HCT116 (cell line): ENCODE data around the gene GLS2. TPM values are rescaled to one million over a fixed set of nuclear protein-coding genes. Genes with fewer than 3 reads are reported as not detected.
A peak's percentile ranks its signal among the peaks of the same experiment; 100 is the strongest.

ENCODE experiments used
- ATAC-seq: fragments of 200-7000 bp; cut with Tn5 transposase; 2 replicates; pipeline ENCODE4 v1.9.1; 2020; ENCODE audit warnings: mild to moderate bottlenecking, moderate library complexity
- Bru-seq: library from RNA; stranded (reverse); fragments of 400-500 nt; gene quantifications from one replicate; lab custom pipeline; 2021; lab: Mats Ljungman, UMichigan
- BruChase-seq, 2 experiments: library from RNA; stranded (reverse); fragments of 400-500 nt; gene quantifications; one replicate each; lab custom pipeline; 2021; lab: Mats Ljungman, UMichigan
- BruUV-seq: library from RNA; stranded (reverse); fragments of 400-500 nt; replicated peaks from 2 replicates; lab custom pipeline; 2021; lab: Mats Ljungman, UMichigan
- CTCF ChIA-PET: fragments of 300-600 bp; sonication (Branson Sonifier 250); formaldehyde crosslinking; loops from one replicate; lab custom pipeline; 2021; ENCODE audit warnings: antibody characterized with exemption; lab: Charles Lee
- POLR2A ChIA-PET: fragments of 300-600, 350-600 bp; sonication (Branson Sonifier 250); formaldehyde crosslinking; loops from one replicate; lab custom pipeline; 2021; ENCODE audit warnings: antibody characterized with exemption; lab: Charles Lee
- RAD21 ChIA-PET, 2 experiments: fragments of 300-600 bp; sonication (Branson Sonifier 250); formaldehyde crosslinking; loops; one replicate each; lab custom pipeline; 2023; ENCODE audit warnings: low total read pairs in 2 of 2; ENCODE audit not compliant: uncharacterized antibody in 2 of 2, unreplicated experiment in 2 of 2, low non-redundant PET in 1 of 2; lab: Charles Lee
- DNase-seq: peaks from one replicate; pipeline ENCODE4 v3.0.0-alpha.2; 2010; ENCODE audit warnings: low read depth, low spot score
- H2AFZ ChIP-seq: fragments of 200-600 bp; shearing (Covaris generic), sonication (generic); 2 replicates; pipeline ENCODE4 v1.6.1; 2017; ENCODE audit warnings: low read depth, mixed run types, mixed read lengths, antibody characterized with exemption, low read length; ENCODE audit not compliant: poor library complexity, severe bottlenecking
- H3K27ac ChIP-seq: 2 replicates; pipeline ENCODE4 v1.5.1; 2012; ENCODE audit warnings: low read depth, low read length
- H3K27me3 ChIP-seq: fragments of 200-600 bp; sonication (generic); 2 replicates; pipeline ENCODE4 v1.6.1; 2016; ENCODE audit warnings: mixed run types, low read length, mixed read lengths; ENCODE audit not compliant: insufficient read depth
- H3K36me3 ChIP-seq, 2 experiments: fragments of 200-500 bp in 1 of 2; fragments of 200-600 bp in 1 of 2; sonication (Bioruptor generic) in 1 of 2; sonication (generic) in 1 of 2; 2 replicates each; pipeline versions ENCODE4 v1.5.1 to v1.6.1; 2014 to 2016; ENCODE audit warnings: low read length in 2 of 2, inconsistent platforms in 1 of 2, mixed read lengths in 1 of 2, mixed run types in 1 of 2; ENCODE audit not compliant: insufficient read depth in 2 of 2, control insufficient read depth in 1 of 2
- H3K4me1 ChIP-seq, 2 experiments: fragments of 200-600 bp in 1 of 2; sonication (generic) in 1 of 2; 2 replicates each; pipeline versions ENCODE4 v1.5.1 to v1.6.1; 2012 to 2017; ENCODE audit warnings: low read length in 2 of 2, inconsistent platforms in 1 of 2, mild to moderate bottlenecking in 1 of 2, mixed read lengths in 1 of 2, mixed run types in 1 of 2, moderate library complexity in 1 of 2; ENCODE audit not compliant: insufficient read depth in 2 of 2, control insufficient read depth in 1 of 2
- H3K4me2 ChIP-seq: fragments of 200-600 bp; sonication (generic); 2 replicates; pipeline ENCODE4 v1.6.1; 2017; ENCODE audit warnings: mixed run types, low read length, mixed read lengths
- H3K4me3 ChIP-seq, 2 experiments: fragments of 200-600 bp in 1 of 2; sonication (generic) in 1 of 2; replicated peaks in 1 of 2; 2 replicates each; pipeline ENCODE4 v1.5.1; 2011 to 2016; ENCODE audit warnings: low read length in 2 of 2, control low read depth in 1 of 2, low read depth in 1 of 2, mild to moderate bottlenecking in 1 of 2, mixed read lengths in 1 of 2, mixed run types in 1 of 2
- H3K79me2 ChIP-seq: fragments of 200-600 bp; sonication (generic); 2 replicates; pipeline ENCODE4 v1.6.1; 2017; ENCODE audit warnings: mild to moderate bottlenecking, mixed run types, low read length, moderate library complexity, mixed read lengths; ENCODE audit not compliant: insufficient read depth
- H3K9ac ChIP-seq: fragments of 200-600 bp; sonication (generic); 2 replicates; pipeline ENCODE4 v1.6.1; 2016; ENCODE audit warnings: low read length, mixed read lengths
- H3K9me2 ChIP-seq: fragments of 200-600 bp; sonication (generic), shearing (Covaris generic); 2 replicates; pipeline ENCODE4 v1.6.1; 2017; ENCODE audit warnings: mixed run types, mild to moderate bottlenecking, moderate library complexity; ENCODE audit not compliant: insufficient read depth
- H3K9me3 ChIP-seq, 2 experiments: fragments of 200-500 bp in 1 of 2; fragments of 200-600 bp in 1 of 2; sonication (Bioruptor generic) in 1 of 2; sonication (generic) in 1 of 2; 2 replicates each; pipeline ENCODE4 v1.6.1; 2014 to 2017; ENCODE audit warnings: low read length in 2 of 2, mixed read lengths in 2 of 2, inconsistent platforms in 1 of 2, low read depth in 1 of 2, mild to moderate bottlenecking in 1 of 2, mixed run types in 1 of 2, moderate library complexity in 1 of 2; ENCODE audit not compliant: control insufficient read depth in 1 of 2, insufficient read depth in 1 of 2
- H4K20me1 ChIP-seq: fragments of 200-600 bp; sonication (generic), shearing (Covaris generic); 2 replicates; pipeline ENCODE4 v1.6.1; 2017; ENCODE audit warnings: mixed run types, mild to moderate bottlenecking, moderate library complexity; ENCODE audit not compliant: insufficient read depth
- CTCF ChIP-seq, 3 experiments: fragments of 200-600 bp in 1 of 3; sonication (generic) in 1 of 3; IDR thresholded peaks in 2 of 3; conservative IDR thresholded peaks in 1 of 3; 2 replicates each; pipeline ENCODE4 v1.5.1; 2012 to 2017; ENCODE audit warnings: low read depth in 2 of 3, low read length in 2 of 3, antibody characterized with exemption in 1 of 3, borderline replicate concordance in 1 of 3, control low read depth in 1 of 3, mild to moderate bottlenecking in 1 of 3, mixed read lengths in 1 of 3, mixed run types in 1 of 3, moderate library complexity in 1 of 3; ENCODE audit not compliant: insufficient read depth in 1 of 3
- POLR2A ChIP-seq: IDR thresholded peaks from 2 replicates; pipeline ENCODE4 v1.7.0; 2011; ENCODE audit warnings: borderline replicate concordance; ENCODE audit not compliant: insufficient read depth, insufficient read length; ENCODE audit errors: extremely low read depth
- RAD21 ChIP-seq: IDR thresholded peaks from 2 replicates; pipeline ENCODE4 v1.6.1; 2012; ENCODE audit warnings: low read depth, mild to moderate bottlenecking
- SIN3A ChIP-seq: IDR thresholded peaks from 2 replicates; pipeline ENCODE4 v1.6.1; 2012; ENCODE audit warnings: low read depth
- SRF ChIP-seq: IDR thresholded peaks from 2 replicates; pipeline ENCODE4 v1.6.1; 2012; ENCODE audit warnings: low read depth
- ZFX ChIP-seq: fragments of 450-650 bp; IDR thresholded peaks from 2 replicates; pipeline ENCODE4 v1.6.1; 2017
- intact Hi-C: fragments of 100-400 bp; cut with micrococcal nuclease; formaldehyde crosslinking; loops from 2 replicates; pipeline ENCODE4 v1.10.0; 2022
- long read RNA-seq: library from polyadenylated mRNA; unstranded; transcript quantifications from one replicate; pipeline ENCODE4 v2.0.0, GENCODE V29; 2021; ENCODE audit not compliant: unreplicated experiment
- polyA plus RNA-seq: library from polyadenylated mRNA; unstranded; fragments of >200 nt; gene quantifications from 2 replicates; pipeline ENCODE4 v1.2.1, GENCODE V29; 2012; ENCODE audit warnings: missing spikeins
- total RNA-seq: library from RNA; stranded (reverse); gene quantifications from one replicate; pipeline ENCODE4 v1.2.1, GENCODE V29; 2021; ENCODE audit not compliant: unreplicated experiment
- TF ChIP-seq, protein P1 (sequence below): IDR thresholded peaks from 2 replicates; pipeline ENCODE4 v1.6.1; 2012; ENCODE audit warnings: low read depth

GLS2 gene
- total RNA-seq = not detected
- 0.07 and 0.08 TPM in 2 replicates for polyA plus RNA-seq
- not detected for Bru-seq, nascent RNA
- BruChase-seq, experiment 1, labeled RNA remaining after a 6-hour chase = percentile 16 among the genes with signal in this experiment
- BruChase-seq, experiment 2, labeled RNA remaining after a 2-hour chase = percentile 25 among the genes with signal in this experiment
- long read RNA-seq, partial matches to known transcripts = 0 of 2 reads
- long read RNA-seq, other reads (novel, unspliced or antisense) = 2 of 2 reads

GRCh38 chr12:56488041-56488955, at the start of gene GLS2:
Gene GLS2 (minus strand): TSS chr12:56488161. CDS start chr12:56488118, 43 bp downstream.
- no peak for DNase-seq
- Histone ChIP-seq H2AFZ (no peak within 1 kb of the TSS), H3K79me2 (no peaks in the 10 kb centered on the region), H4K20me1 (no peaks in the 10 kb centered on the region), H3K4me1 (no peaks in the 10 kb centered on the region), H3K9ac (no peak within 1 kb of the TSS), H3K4me3 (no peak within 1 kb of the TSS), H3K27ac (no peak within 1 kb of the TSS), H3K27me3 (peaks cover 6% of the 10 kb centered on the region; the same call in 1 of the 2 replicates), H3K4me2 (no peak within 1 kb of the TSS), H3K9me3 (no peaks in the 10 kb centered on the region; a peak in 1 of 4 replicates), H3K9me2 (no peaks in the 10 kb centered on the region), H3K36me3 (no peaks in the 10 kb centered on the region)
- BruUV-seq = no TSS peak
- intact Hi-C loops = no loop called here
- no peak for TF ChIP-seq ZFX
- TF ChIP-seq CTCF (IDR thresholded peaks at IDR 0.05 in 2 of 3, conservative IDR thresholded peaks at IDR 0.05 in 1 of 3; ENCODE audit: borderline replicate concordance in 1 of 3, insufficient read depth in 1 of 3, low read depth in 2 of 3, low read length in 2 of 3) = no peak
- TF ChIP-seq RAD21 = no peak
- TF ChIP-seq POLR2A = no peak
- TF ChIP-seq SRF = no peak
- TF ChIP-seq, protein P1, sequence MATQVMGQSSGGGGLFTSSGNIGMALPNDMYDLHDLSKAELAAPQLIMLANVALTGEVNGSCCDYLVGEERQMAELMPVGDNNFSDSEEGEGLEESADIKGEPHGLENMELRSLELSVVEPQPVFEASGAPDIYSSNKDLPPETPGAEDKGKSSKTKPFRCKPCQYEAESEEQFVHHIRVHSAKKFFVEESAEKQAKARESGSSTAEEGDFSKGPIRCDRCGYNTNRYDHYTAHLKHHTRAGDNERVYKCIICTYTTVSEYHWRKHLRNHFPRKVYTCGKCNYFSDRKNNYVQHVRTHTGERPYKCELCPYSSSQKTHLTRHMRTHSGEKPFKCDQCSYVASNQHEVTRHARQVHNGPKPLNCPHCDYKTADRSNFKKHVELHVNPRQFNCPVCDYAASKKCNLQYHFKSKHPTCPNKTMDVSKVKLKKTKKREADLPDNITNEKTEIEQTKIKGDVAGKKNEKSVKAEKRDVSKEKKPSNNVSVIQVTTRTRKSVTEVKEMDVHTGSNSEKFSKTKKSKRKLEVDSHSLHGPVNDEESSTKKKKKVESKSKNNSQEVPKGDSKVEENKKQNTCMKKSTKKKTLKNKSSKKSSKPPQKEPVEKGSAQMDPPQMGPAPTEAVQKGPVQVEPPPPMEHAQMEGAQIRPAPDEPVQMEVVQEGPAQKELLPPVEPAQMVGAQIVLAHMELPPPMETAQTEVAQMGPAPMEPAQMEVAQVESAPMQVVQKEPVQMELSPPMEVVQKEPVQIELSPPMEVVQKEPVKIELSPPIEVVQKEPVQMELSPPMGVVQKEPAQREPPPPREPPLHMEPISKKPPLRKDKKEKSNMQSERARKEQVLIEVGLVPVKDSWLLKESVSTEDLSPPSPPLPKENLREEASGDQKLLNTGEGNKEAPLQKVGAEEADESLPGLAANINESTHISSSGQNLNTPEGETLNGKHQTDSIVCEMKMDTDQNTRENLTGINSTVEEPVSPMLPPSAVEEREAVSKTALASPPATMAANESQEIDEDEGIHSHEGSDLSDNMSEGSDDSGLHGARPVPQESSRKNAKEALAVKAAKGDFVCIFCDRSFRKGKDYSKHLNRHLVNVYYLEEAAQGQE = no peak
- no peak for TF ChIP-seq SIN3A
- RAD21 ChIA-PET = no interaction called here
- ATAC-seq = peak; percentile 68
- CTCF ChIA-PET = no interaction called here
- POLR2A ChIA-PET = interaction anchor here (0.7 kb wide), 1 partner anchor 10 kb away, joined by 3 read pairs; no protein-coding TSS in a partner anchor
